Neural progenitor cell (in vitro differentiated cells): Measurements from ENCODE around the gene TRMT61B. TPM values are rescaled to one million over a fixed set of nuclear protein-coding genes. Genes with fewer than 3 reads are reported as not detected.

Experiments
- DNase-seq: peaks from one replicate; pipeline ENCODE4 v3.0.0-alpha.2; 2016; ENCODE audit warnings: low spot score
- H2AFZ ChIP-seq: fragments of 200-600 bp; sonication (generic); replicated peaks from 2 replicates; pipeline ENCODE4 v1.6.1; 2016; ENCODE audit warnings: antibody characterized with exemption
- H3F3A ChIP-seq: fragments of 200-600 bp; sonication (generic); 2 replicates; pipeline ENCODE4 v1.6.1; 2016; ENCODE audit warnings: antibody characterized with exemption, low read depth
- H3K27ac ChIP-seq: fragments of 200-600 bp; sonication (generic); 2 replicates; pipeline ENCODE4 v1.5.1; 2016; ENCODE audit warnings: mild to moderate bottlenecking
- H3K27me3 ChIP-seq: fragments of 200-600 bp; sonication (generic); 2 replicates; pipeline ENCODE4 v1.6.1; 2016; ENCODE audit warnings: mild to moderate bottlenecking, moderate library complexity
- H3K36me3 ChIP-seq: fragments of 200-600 bp; sonication (generic); 2 replicates; pipeline ENCODE4 v1.5.1; 2016
- H3K4me1 ChIP-seq: fragments of 200-600 bp; sonication (generic); 2 replicates; pipeline ENCODE4 v1.6.1; 2016; ENCODE audit warnings: mixed run types
- H3K4me2 ChIP-seq: fragments of 200-600 bp; sonication (generic); 2 replicates; pipeline ENCODE4 v1.6.1; 2016
- H3K4me3 ChIP-seq: fragments of 200-600 bp; sonication (generic); 2 replicates; pipeline ENCODE4 v1.5.1; 2016
- H3K79me2 ChIP-seq: fragments of 200-600 bp; sonication (generic); 2 replicates; pipeline ENCODE4 v1.6.1; 2016; ENCODE audit warnings: low read depth
- H3K9ac ChIP-seq: fragments of 200-600 bp; sonication (generic); 2 replicates; pipeline ENCODE4 v1.6.1; 2016
- H3K9me3 ChIP-seq: fragments of 200-600 bp; sonication (generic); 2 replicates; pipeline ENCODE4 v1.5.1; 2016; ENCODE audit warnings: low read depth
- H4K20me1 ChIP-seq: fragments of 200-600 bp; sonication (generic); 2 replicates; pipeline ENCODE4 v1.6.1; 2016; ENCODE audit warnings: low read depth
- H3K27ac Mint-ChIP-seq: 3 replicates; pipeline ENCODE4 v1.8.0; 2021; ENCODE audit warnings: mixed read lengths
- H3K27me3 Mint-ChIP-seq: 2 replicates; pipeline ENCODE4 v1.8.0; 2022; ENCODE audit warnings: low read depth, mild to moderate bottlenecking, inconsistent platforms, moderate library complexity, mixed read lengths; ENCODE audit not compliant: insufficient read depth
- H3K36me3 Mint-ChIP-seq: 3 replicates; pipeline ENCODE4 v1.8.0; 2021; ENCODE audit warnings: mixed read lengths
- H3K4me1 Mint-ChIP-seq: 3 replicates; pipeline ENCODE4 v1.8.0; 2021; ENCODE audit warnings: mixed read lengths
- H3K4me3 Mint-ChIP-seq: 3 replicates; pipeline ENCODE4 v1.8.0; 2021; ENCODE audit warnings: mild to moderate bottlenecking, moderate library complexity, mixed read lengths
- H3K9me3 Mint-ChIP-seq: 3 replicates; pipeline ENCODE4 v1.8.0; 2020; ENCODE audit warnings: mixed read lengths
- CTCF ChIP-seq: fragments of 200-600 bp; sonication (generic); IDR thresholded peaks from 2 replicates; pipeline ENCODE4 v1.5.1; 2017; ENCODE audit warnings: antibody characterized with exemption, mild to moderate bottlenecking
- EZH2 ChIP-seq: fragments of 200-600 bp; sonication (generic); IDR thresholded peaks from 2 replicates; pipeline ENCODE4 v1.6.1; 2017; ENCODE audit warnings: antibody characterized with exemption, mild to moderate bottlenecking, moderate library complexity
- EZH2phosphoT487 ChIP-seq: fragments of 200-600 bp; sonication (generic); IDR thresholded peaks from 2 replicates; pipeline ENCODE4 v1.6.1; 2017; ENCODE audit warnings: antibody characterized with exemption
- total RNA-seq: library from RNA; depleted of rRNA; stranded (reverse); fragments of >200 nt; gene quantifications from 2 replicates; pipeline ENCODE4 v1.2.3, GENCODE V29; 2015; ENCODE audit warnings: low replicate concordance

The TRMT61B gene
- total RNA-seq, 1 donor from 2014 or later: 23.9 TPM

DNA sequence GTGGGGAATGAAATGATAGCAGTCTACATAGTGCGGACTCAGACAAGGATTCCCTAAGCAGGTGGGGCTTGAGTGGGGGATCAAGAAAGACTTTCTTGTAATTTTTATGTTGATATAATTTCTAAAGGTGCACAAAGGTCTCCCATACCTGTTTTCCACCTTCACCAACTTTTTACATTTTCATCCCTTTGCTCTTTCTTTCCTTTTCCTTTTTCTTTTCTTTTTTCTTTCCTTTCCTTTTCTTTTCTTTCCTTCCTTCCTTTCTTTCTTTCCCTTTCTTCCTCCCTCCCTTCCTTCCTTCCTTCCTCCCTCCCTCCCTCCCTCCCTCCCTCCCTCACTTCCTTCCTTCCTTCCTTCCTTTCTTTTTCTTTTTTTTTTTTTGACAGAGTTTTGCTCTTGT lies 10.1 kb upstream of the TRMT61B start:
- no peak overlapping the region for H3K27ac ChIP-seq
- H3K4me1 ChIP-seq: no peaks in the 10 kb centered on the region
- TF ChIP-seq CTCF: no peak
- no peak for TF ChIP-seq EZH2
- no peak for TF ChIP-seq EZH2phosphoT487
- no peak overlapping the region for H3K27ac Mint-ChIP-seq
- no peaks in the 10 kb centered on the region for H3K36me3 ChIP-seq
- H4K20me1 ChIP-seq: no peaks in the 10 kb centered on the region
- no peak for DNase-seq
- no peaks in the 10 kb centered on the region for H3K79me2 ChIP-seq
- peaks cover 25% of the 10 kb centered on the region for H3K27me3 Mint-ChIP-seq
- H3K4me3 Mint-ChIP-seq: no peak overlapping the region
- H3F3A ChIP-seq: no peaks in the 10 kb centered on the region
- no peak overlapping the region for H3K4me2 ChIP-seq
- H3K36me3 Mint-ChIP-seq: no peaks in the 10 kb centered on the region
- H2AFZ ChIP-seq: no peak overlapping the region
- no peaks in the 10 kb centered on the region for H3K4me1 Mint-ChIP-seq
- H3K27me3 ChIP-seq: peaks cover 46% of the 10 kb centered on the region
- no peak overlapping the region for H3K9ac ChIP-seq
- no peaks in the 10 kb centered on the region for H3K9me3 ChIP-seq
- H3K9me3 Mint-ChIP-seq: no peaks in the 10 kb centered on the region
- no peak overlapping the region for H3K4me3 ChIP-seq

- peaks cover 4% of the 10 kb centered on the region for H3K36me3 Mint-ChIP-seq
- peaks cover 5% of the 10 kb centered on the region for H3F3A ChIP-seq
- H3K9me3 ChIP-seq: no peaks in the 10 kb centered on the region
- no peak overlapping the region for H3K27ac ChIP-seq
- H3K4me1 Mint-ChIP-seq: peaks cover 20% of the 10 kb centered on the region
- no peak overlapping the region for H3K4me2 ChIP-seq
- peaks cover 19% of the 10 kb centered on the region for H3K27me3 Mint-ChIP-seq
- H3K4me3 ChIP-seq: no peak overlapping the region
- no peak for DNase-seq
- TF ChIP-seq EZH2 (no peak), CTCF (no peak), EZH2phosphoT487 (no peak)
- no peak overlapping the region for H3K27ac Mint-ChIP-seq
- H3K9ac ChIP-seq: no peak overlapping the region
- no peak overlapping the region for H3K4me3 Mint-ChIP-seq
- no peaks in the 10 kb centered on the region for H3K9me3 Mint-ChIP-seq
- peaks cover 10% of the 10 kb centered on the region for H3K4me1 ChIP-seq
- no peak overlapping the region for H2AFZ ChIP-seq
- H3K36me3 ChIP-seq: no peaks in the 10 kb centered on the region
- H3K79me2 ChIP-seq: peaks cover 34% of the 10 kb centered on the region
- H3K27me3 ChIP-seq: peaks cover 33% of the 10 kb centered on the region
- H4K20me1 ChIP-seq: no peaks in the 10 kb centered on the region
These were observed 1.5 kb upstream of the TRMT61B start for GRCh38 chr2:28871620-28872019.

DNA sequence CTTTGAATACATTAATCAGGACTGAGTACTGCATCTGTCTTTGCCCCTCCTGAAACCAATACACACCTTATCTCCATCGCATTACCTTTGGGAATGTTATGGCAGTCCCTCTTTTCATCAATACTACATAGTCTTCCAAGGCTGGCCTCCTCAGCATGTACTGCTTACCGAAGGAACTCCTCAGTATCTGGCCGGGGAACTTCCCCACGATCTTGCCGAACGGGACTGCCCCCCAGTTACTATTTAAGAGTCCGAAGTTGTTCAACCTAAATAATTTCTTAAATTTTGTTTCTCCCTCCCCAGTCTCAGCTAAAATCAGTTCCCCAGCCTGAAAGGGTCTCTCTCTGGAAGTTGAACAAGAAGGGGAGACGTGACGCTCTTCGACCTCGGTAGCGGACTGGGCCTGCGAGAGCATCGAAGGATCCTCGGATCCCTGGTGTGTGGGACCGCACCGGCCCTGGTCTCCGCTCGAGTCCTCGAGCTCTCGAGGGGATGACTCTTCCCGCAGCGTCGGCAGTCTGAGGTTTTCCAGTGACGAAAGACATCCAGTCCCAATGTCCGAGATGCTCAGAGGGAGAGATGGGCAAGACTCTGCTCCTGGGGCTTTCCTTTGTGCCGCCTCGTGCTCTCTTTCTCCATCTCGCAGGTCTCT lies 489 bp downstream of the TRMT61B start:
- Histone ChIP-seq H3K27ac (peak overlapping the region; percentile 62), H2AFZ (peak overlapping the region; percentile 96), H3K4me1 (peaks cover 10% of the 10 kb centered on the region), H3F3A (peaks cover 5% of the 10 kb centered on the region), H4K20me1 (no peaks in the 10 kb centered on the region), H3K27me3 (peaks cover 13% of the 10 kb centered on the region), H3K79me2 (peaks cover 50% of the 10 kb centered on the region), H3K9ac (peak overlapping the region; percentile 91), H3K9me3 (no peaks in the 10 kb centered on the region), H3K4me2 (peak overlapping the region; percentile 88), H3K4me3 (peak overlapping the region; percentile 91), H3K36me3 (no peaks in the 10 kb centered on the region)
- no peaks in the 10 kb centered on the region for H3K9me3 Mint-ChIP-seq
- peak overlapping the region; percentile 99 for H3K4me3 Mint-ChIP-seq
- H3K27me3 Mint-ChIP-seq: peaks cover 7% of the 10 kb centered on the region
- H3K36me3 Mint-ChIP-seq: peaks cover 8% of the 10 kb centered on the region
- TF ChIP-seq EZH2 (no peak), EZH2phosphoT487 (no peak), CTCF (no peak)
- peak; percentile 17 for DNase-seq
- peaks cover 24% of the 10 kb centered on the region for H3K4me1 Mint-ChIP-seq
- H3K27ac Mint-ChIP-seq: peak overlapping the region; percentile 90
